ENCODE results near the gene MED27. TPM values are rescaled to one million over a fixed set of nuclear protein-coding genes. Genes with fewer than 3 reads are reported as not detected.

The MED27 gene
- total and polyA plus RNA-seq, 2 experiments from 2014 or later, result 17.2 to 32.1 TPM

GRCh38 chr9:131872702-131873101 is 207.0 kb downstream of the MED27 start:
- Histone ChIP-seq H4K20me1 (ENCODE audit: insufficient read depth, poor library complexity, severe bottlenecking) (no peaks in the 10 kb centered on the region), H2AFZ (no peak overlapping the region), H3K9me3 (ENCODE audit: low read depth) (no peaks in the 10 kb centered on the region), H3K4me3 (no peak overlapping the region), H3K79me2 (no peaks in the 10 kb centered on the region), H3K27me3 (no peaks in the 10 kb centered on the region), H3K9me2 (replicated peaks; ENCODE audit: insufficient read depth) (no peaks in the 10 kb centered on the region), H3K4me2 (no peak overlapping the region), H3K27ac (no peak overlapping the region), H3K4me1 (ENCODE audit: insufficient read depth) (no peaks in the 10 kb centered on the region), H3K36me3 (replicated peaks; ENCODE audit: insufficient read depth, low read depth) (no peaks in the 10 kb centered on the region)
- DNase-seq (ENCODE audit: low spot score), result no peak
- WGBS (ENCODE audit: low lambda C conversion rate, missing lambda C conversion rate), result 96% methylated on average over 4 of the region's 4 CpGs
- TF ChIP-seq EZH2phosphoT487 (IDR thresholded peaks at IDR 0.05; ENCODE audit: low read depth, severe bottlenecking, unreplicated experiment) (no peak), EZH2 (IDR thresholded peaks at IDR 0.05; ENCODE audit: borderline replicate concordance) (no peak)
- TF ChIP-seq, protein P1, sequence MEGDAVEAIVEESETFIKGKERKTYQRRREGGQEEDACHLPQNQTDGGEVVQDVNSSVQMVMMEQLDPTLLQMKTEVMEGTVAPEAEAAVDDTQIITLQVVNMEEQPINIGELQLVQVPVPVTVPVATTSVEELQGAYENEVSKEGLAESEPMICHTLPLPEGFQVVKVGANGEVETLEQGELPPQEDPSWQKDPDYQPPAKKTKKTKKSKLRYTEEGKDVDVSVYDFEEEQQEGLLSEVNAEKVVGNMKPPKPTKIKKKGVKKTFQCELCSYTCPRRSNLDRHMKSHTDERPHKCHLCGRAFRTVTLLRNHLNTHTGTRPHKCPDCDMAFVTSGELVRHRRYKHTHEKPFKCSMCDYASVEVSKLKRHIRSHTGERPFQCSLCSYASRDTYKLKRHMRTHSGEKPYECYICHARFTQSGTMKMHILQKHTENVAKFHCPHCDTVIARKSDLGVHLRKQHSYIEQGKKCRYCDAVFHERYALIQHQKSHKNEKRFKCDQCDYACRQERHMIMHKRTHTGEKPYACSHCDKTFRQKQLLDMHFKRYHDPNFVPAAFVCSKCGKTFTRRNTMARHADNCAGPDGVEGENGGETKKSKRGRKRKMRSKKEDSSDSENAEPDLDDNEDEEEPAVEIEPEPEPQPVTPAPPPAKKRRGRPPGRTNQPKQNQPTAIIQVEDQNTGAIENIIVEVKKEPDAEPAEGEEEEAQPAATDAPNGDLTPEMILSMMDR (IDR thresholded peaks at IDR 0.05; ENCODE audit: poor library complexity), result no peak

- Histone ChIP-seq H4K20me1 (ENCODE audit: insufficient read depth, poor library complexity, severe bottlenecking) (no peaks in the 10 kb centered on the region), H3K4me1 (ENCODE audit: insufficient read depth) (no peaks in the 10 kb centered on the region), H3K27me3 (no peaks in the 10 kb centered on the region), H3K9me2 (replicated peaks; ENCODE audit: insufficient read depth) (no peaks in the 10 kb centered on the region), H2AFZ (no peak overlapping the region), H3K4me3 (no peak overlapping the region), H3K27ac (no peak overlapping the region), H3K79me2 (no peaks in the 10 kb centered on the region), H3K36me3 (replicated peaks; ENCODE audit: insufficient read depth, low read depth) (no peaks in the 10 kb centered on the region), H3K4me2 (no peak overlapping the region), H3K9me3 (ENCODE audit: low read depth) (no peaks in the 10 kb centered on the region)
- no peak for TF ChIP-seq EZH2 (IDR thresholded peaks at IDR 0.05; ENCODE audit: borderline replicate concordance)
- TF ChIP-seq EZH2phosphoT487 (IDR thresholded peaks at IDR 0.05; ENCODE audit: low read depth, severe bottlenecking, unreplicated experiment), result no peak
- TF ChIP-seq, protein P1 (IDR thresholded peaks at IDR 0.05; ENCODE audit: poor library complexity), result no peak
- DNase-seq (ENCODE audit: low spot score), result no peak
- 83% methylated on average over 15 of the region's 15 CpGs for WGBS (ENCODE audit: low lambda C conversion rate, missing lambda C conversion rate)
Observed at GRCh38 chr9:131872006-131872405, 207.7 kb downstream of the MED27 start.

GRCh38 chr9:131870156-131870555 is 209.5 kb downstream of the MED27 start:
- Histone ChIP-seq H4K20me1 (ENCODE audit: insufficient read depth, poor library complexity, severe bottlenecking) (no peaks in the 10 kb centered on the region), H3K4me2 (no peak overlapping the region), H3K36me3 (replicated peaks; ENCODE audit: insufficient read depth, low read depth) (no peaks in the 10 kb centered on the region), H3K27ac (no peak overlapping the region), H2AFZ (no peak overlapping the region), H3K79me2 (no peaks in the 10 kb centered on the region), H3K27me3 (no peaks in the 10 kb centered on the region), H3K4me3 (no peak overlapping the region), H3K9me3 (ENCODE audit: low read depth) (no peaks in the 10 kb centered on the region), H3K9me2 (replicated peaks; ENCODE audit: insufficient read depth) (no peaks in the 10 kb centered on the region), H3K4me1 (ENCODE audit: insufficient read depth) (no peaks in the 10 kb centered on the region)
- no peak for DNase-seq (ENCODE audit: low spot score)
- 85% methylated on average over 12 of the region's 12 CpGs for WGBS (ENCODE audit: low lambda C conversion rate, missing lambda C conversion rate)
- TF ChIP-seq EZH2 (IDR thresholded peaks at IDR 0.05; ENCODE audit: borderline replicate concordance), result no peak
- TF ChIP-seq, protein P1 (IDR thresholded peaks at IDR 0.05; ENCODE audit: poor library complexity), result no peak

- no peak for TF ChIP-seq EZH2 (IDR thresholded peaks at IDR 0.05; ENCODE audit: borderline replicate concordance)
- TF ChIP-seq, protein P1 (IDR thresholded peaks at IDR 0.05; ENCODE audit: poor library complexity), result no peak
- TF ChIP-seq EZH2phosphoT487 (IDR thresholded peaks at IDR 0.05; ENCODE audit: low read depth, severe bottlenecking, unreplicated experiment), result no peak
- H3K9me3 ChIP-seq (ENCODE audit: low read depth), result no peaks in the 10 kb centered on the region
- H3K4me1 ChIP-seq (ENCODE audit: insufficient read depth), result no peaks in the 10 kb centered on the region
- H2AFZ ChIP-seq, result no peak overlapping the region
- DNase-seq (ENCODE audit: low spot score), result no peak
- H3K4me3 ChIP-seq, result no peak overlapping the region
- H3K27ac ChIP-seq, result no peak overlapping the region
- H3K27me3 ChIP-seq, result no peaks in the 10 kb centered on the region
- no peaks in the 10 kb centered on the region for H4K20me1 ChIP-seq (ENCODE audit: insufficient read depth, poor library complexity, severe bottlenecking)
- no peaks in the 10 kb centered on the region for H3K36me3 ChIP-seq (replicated peaks; ENCODE audit: insufficient read depth, low read depth)
- H3K9me2 ChIP-seq (replicated peaks; ENCODE audit: insufficient read depth), result no peaks in the 10 kb centered on the region
- H3K79me2 ChIP-seq, result no peaks in the 10 kb centered on the region
- no peak overlapping the region for H3K4me2 ChIP-seq
- WGBS (ENCODE audit: low lambda C conversion rate, missing lambda C conversion rate), result 35% methylated on average over 8 of the region's 8 CpGs
Observed at GRCh38 chr9:131869348-131869747, 210.3 kb downstream of the MED27 start.

Measured in hepatocyte (in vitro differentiated cells).